Endodermal cell (in vitro differentiated cells): ENCODE data around the gene QSOX2. TPM values are rescaled to one million over a fixed set of nuclear protein-coding genes. Genes with fewer than 3 reads are reported as not detected.

Experiments
- DNase-seq: peaks from one replicate; pipeline ENCODE4 v3.0.0-alpha.2; 2017
- H3K27ac ChIP-seq: 2 replicates; pipeline ENCODE4 v1.5.1; 2013; ENCODE audit warnings: mild to moderate bottlenecking, low read depth, low read length, moderate library complexity
- H3K27me3 ChIP-seq: 2 replicates; pipeline ENCODE4 v1.6.1; 2013; ENCODE audit warnings: mild to moderate bottlenecking, low read length, moderate library complexity; ENCODE audit not compliant: insufficient read depth, control insufficient read depth, poor library complexity, severe bottlenecking
- H3K36me3 ChIP-seq: 2 replicates; pipeline ENCODE4 v1.7.0; 2013; ENCODE audit warnings: mild to moderate bottlenecking, low read length, moderate library complexity; ENCODE audit not compliant: control insufficient read depth, insufficient read depth
- H3K4me1 ChIP-seq: one replicate; pipeline ENCODE4 v1.7.0; 2013; ENCODE audit warnings: low read length; ENCODE audit not compliant: control insufficient read depth, insufficient read depth
- H3K4me3 ChIP-seq: 2 replicates; pipeline ENCODE4 v1.5.1; 2013; ENCODE audit warnings: mild to moderate bottlenecking, low read length, moderate library complexity
- H3K9ac ChIP-seq: 2 replicates; pipeline ENCODE4 v1.6.1; 2013; ENCODE audit warnings: mild to moderate bottlenecking, low read length, moderate library complexity; ENCODE audit not compliant: poor library complexity, severe bottlenecking; ENCODE audit errors: extremely low read depth
- H3K9me3 ChIP-seq: 2 replicates; pipeline ENCODE4 v1.6.1; 2013; ENCODE audit warnings: mild to moderate bottlenecking, low read length, moderate library complexity; ENCODE audit not compliant: control insufficient read depth
- H3K27ac Mint-ChIP-seq: 2 replicates; pipeline ENCODE4 v1.8.0; 2020; ENCODE audit warnings: mixed read lengths
- H3K27me3 Mint-ChIP-seq: 2 replicates; pipeline ENCODE4 v1.8.0; 2021; ENCODE audit warnings: mild to moderate bottlenecking, mixed read lengths; ENCODE audit not compliant: insufficient read depth
- H3K36me3 Mint-ChIP-seq: 2 replicates; pipeline ENCODE4 v1.8.0; 2020; ENCODE audit warnings: low read depth, mixed read lengths
- H3K4me1 Mint-ChIP-seq: 2 replicates; pipeline ENCODE4 v1.8.0; 2020; ENCODE audit warnings: mixed read lengths
- H3K4me3 Mint-ChIP-seq: 2 replicates; pipeline ENCODE4 v1.8.0; 2020; ENCODE audit warnings: mild to moderate bottlenecking, moderate library complexity, mixed read lengths
- H3K9me3 Mint-ChIP-seq: 2 replicates; pipeline ENCODE4 v1.8.0; 2020; ENCODE audit warnings: mild to moderate bottlenecking, mixed read lengths
- CTCF ChIP-seq: fragments of 200-600 bp; sonication (generic); conservative IDR thresholded peaks from 2 replicates; pipeline ENCODE4 v1.5.0; 2021; ENCODE audit warnings: antibody characterized with exemption, mild to moderate bottlenecking
- WGBS, 2 experiments: methylation state at CpG; one replicate each; pipeline versions ENCODE4 v1.1.5 to v1.1.7; 2013; ENCODE audit warnings: missing lambda C conversion rate in 2 of 2, mixed read lengths in 1 of 2; ENCODE audit not compliant: insufficient coverage in 1 of 2, insufficient read length in 1 of 2; 5-methylcytosine and 5-hydroxymethylcytosine counted together
- total RNA-seq, 2 donors: library from RNA; stranded (reverse); fragmentation: NEBNext Ultra II Directional in 1 of 2; extraction: Animal tissue kit (Norgen Biotek cat#: 25700) in 1 of 2; gene quantifications; 2 replicates in 1 of 2; 3 replicates in 1 of 2; pipeline ENCODE4 v1.2.1, GENCODE V29; 2021

QSOX2 gene
- total RNA-seq, 2 donors from 2014 or later, result 22.0 to 26.3 TPM

- Histone ChIP-seq H3K27me3 (no peaks in the 10 kb centered on the region), H3K9me3 (no peaks in the 10 kb centered on the region), H3K36me3 (no peaks in the 10 kb centered on the region), H3K9ac (no peak overlapping the region), H3K4me1 (peaks cover 7% of the 10 kb centered on the region), H3K27ac (no peak overlapping the region), H3K4me3 (no peak overlapping the region)
- DNase-seq, result no peak
- Mint-ChIP-seq H3K4me1 (peaks cover 12% of the 10 kb centered on the region), H3K27ac (peak overlapping the region; percentile 48), H3K27me3 (peaks cover 5% of the 10 kb centered on the region), H3K4me3 (no peak overlapping the region), H3K36me3 (no peaks in the 10 kb centered on the region), H3K9me3 (no peaks in the 10 kb centered on the region)
- WGBS, 2 experiments, result 93 to 98% methylated on average over 11 to 13 of the region's 13 CpGs
- TF ChIP-seq CTCF, result no peak
Observed at GRCh38 chr9:136241542-136241941, 4.1 kb downstream of the QSOX2 start.

- no peak overlapping the region for H3K27ac Mint-ChIP-seq
- WGBS, 2 experiments, result 94 to 98% methylated on average over 14 to 20 of the region's 20 CpGs
Observed at GRCh38 chr9:136240941-136241340, 4.7 kb downstream of the QSOX2 start.

GRCh38 chr9:136239983-136240330 lies 5.7 kb downstream of the QSOX2 start:
- H3K4me3 Mint-ChIP-seq, result no peak overlapping the region

More at GRCh38 chr9:136240941-136241340, 4.7 kb downstream of the QSOX2 start:
- no peaks in the 10 kb centered on the region for H3K9me3 Mint-ChIP-seq
- H3K4me1 Mint-ChIP-seq, result peaks cover 12% of the 10 kb centered on the region
- Histone ChIP-seq H3K27ac (no peak overlapping the region), H3K9me3 (no peaks in the 10 kb centered on the region), H3K4me3 (no peak overlapping the region), H3K4me1 (peaks cover 7% of the 10 kb centered on the region), H3K27me3 (no peaks in the 10 kb centered on the region), H3K36me3 (no peaks in the 10 kb centered on the region), H3K9ac (no peak overlapping the region)
- DNase-seq, result no peak
- peaks cover 1% of the 10 kb centered on the region for H3K27me3 Mint-ChIP-seq
- no peak overlapping the region for H3K4me3 Mint-ChIP-seq
- peaks cover 4% of the 10 kb centered on the region for H3K36me3 Mint-ChIP-seq
- no peak for TF ChIP-seq CTCF

More at GRCh38 chr9:136239983-136240330, 5.7 kb downstream of the QSOX2 start:
- Mint-ChIP-seq H3K27me3 (no peaks in the 10 kb centered on the region), H3K36me3 (peaks cover 13% of the 10 kb centered on the region), H3K4me1 (peaks cover 10% of the 10 kb centered on the region), H3K27ac (no peak overlapping the region), H3K9me3 (no peaks in the 10 kb centered on the region)
- Histone ChIP-seq H3K4me3 (no peak overlapping the region), H3K9ac (no peak overlapping the region), H3K9me3 (no peaks in the 10 kb centered on the region), H3K27ac (no peak overlapping the region), H3K4me1 (peaks cover 7% of the 10 kb centered on the region), H3K27me3 (no peaks in the 10 kb centered on the region), H3K36me3 (no peaks in the 10 kb centered on the region)
- DNase-seq, result no peak
- WGBS, 2 experiments, result 98 to 100% methylated on average over 1 to 2 of the region's 2 CpGs
- TF ChIP-seq CTCF, result no peak
